ENCODE results near the gene BLOC1S5. TPM values are rescaled to one million over a fixed set of nuclear protein-coding genes. Genes with fewer than 3 reads are reported as not detected.

The BLOC1S5 gene, protein sequence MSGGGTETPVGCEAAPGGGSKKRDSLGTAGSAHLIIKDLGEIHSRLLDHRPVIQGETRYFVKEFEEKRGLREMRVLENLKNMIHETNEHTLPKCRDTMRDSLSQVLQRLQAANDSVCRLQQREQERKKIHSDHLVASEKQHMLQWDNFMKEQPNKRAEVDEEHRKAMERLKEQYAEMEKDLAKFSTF
- total RNA-seq = 10 to 100 TPM; 21.5 to 21.6 TPM

DNA sequence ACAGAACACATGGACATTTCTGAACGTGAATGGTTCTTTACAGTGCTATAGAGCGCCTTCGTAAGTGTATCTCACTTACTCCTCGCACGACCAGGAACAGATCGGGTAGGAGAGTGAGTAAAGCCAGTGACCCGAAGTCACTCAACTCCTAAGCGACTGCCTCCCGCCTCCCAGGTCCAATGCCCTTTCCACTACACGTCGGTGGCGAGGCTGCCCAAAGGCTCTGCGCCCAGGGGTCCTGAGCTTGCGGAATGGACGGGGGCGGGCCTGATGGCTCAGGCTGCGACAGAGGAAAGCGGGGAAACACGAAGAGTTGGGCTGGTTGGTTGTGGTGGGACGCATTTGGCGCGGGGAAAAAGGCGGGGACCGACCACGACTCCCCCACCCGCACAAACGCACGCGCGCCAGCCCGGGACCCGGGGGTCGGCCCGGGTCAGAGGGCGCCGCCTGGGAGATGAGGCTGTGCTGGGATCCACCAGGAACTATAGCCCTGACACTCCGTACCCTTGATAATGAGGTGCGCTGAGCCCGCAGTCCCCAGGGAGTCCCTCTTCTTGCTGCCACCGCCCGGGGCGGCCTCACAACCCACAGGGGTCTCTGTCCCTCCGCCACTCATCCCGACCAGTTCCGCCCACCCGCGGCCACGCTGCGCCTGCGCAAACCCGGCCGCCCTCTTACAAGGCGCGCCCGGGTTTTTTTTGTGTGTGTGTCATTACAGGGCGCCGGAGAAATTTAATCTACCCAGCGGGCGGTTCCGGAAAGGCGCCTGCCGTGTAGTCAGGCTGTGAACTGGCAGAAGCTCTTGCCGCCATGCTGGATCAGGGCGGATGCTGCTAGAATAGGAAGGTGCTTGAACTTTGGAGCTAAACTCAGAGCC is at the start of gene BLOC1S5:
BLOC1S5 (minus strand) TSS at position 629 of the 877 bp plus-strand sequence; CDS start at position 616, 13 bp downstream.
- DNase-seq = peak; percentile 98
- ChIA-PET CTCF (interaction anchor here (1.0 to 1.7 kb wide), 4 partner anchors 15 to 341 kb away, joined by 3 to 6 read pairs (median 4); partner anchors contain the start of gene EEF1E1), POLR2A (interaction anchor here (0.6 to 4.0 kb wide), 6 partner anchors 15 to 153 kb away, joined by 3 to 35 read pairs (median 4); partner anchors contain the start of gene EEF1E1)
- peak; percentile 97 for ATAC-seq
- Mint-ChIP-seq H3K27ac (peak within 1 kb of the TSS; percentile 96), H3K36me3 (ENCODE audit: low read depth) (peaks cover 18% of the 10 kb centered on the region), H3K9me3 (ENCODE audit: insufficient read depth) (no peaks in the 10 kb centered on the region), H3K4me3 (peak within 1 kb of the TSS; percentile 93), H3K4me1 (ENCODE audit: low read depth) (peaks cover 29% of the 10 kb centered on the region), H3K27me3 (ENCODE audit: low read depth) (no peaks in the 10 kb centered on the region)

GRCh38 chr6:8113131-8113654 is 49.0 kb upstream of the BLOC1S5 start:
- Mint-ChIP-seq H3K4me1 (ENCODE audit: low read depth) (no peaks in the 10 kb centered on the region), H3K36me3 (ENCODE audit: low read depth) (no peaks in the 10 kb centered on the region), H3K27me3 (ENCODE audit: low read depth) (peaks cover 13% of the 10 kb centered on the region), H3K9me3 (ENCODE audit: insufficient read depth) (no peaks in the 10 kb centered on the region), H3K27ac (no peak overlapping the region), H3K4me3 (no peak overlapping the region)
- no peak for ATAC-seq
- DNase-seq = no peak
- ChIA-PET POLR2A (interaction anchor here (0.7 kb wide), 1 partner anchor 11 kb away, joined by 3 read pairs; the partner anchor contains the start of gene EEF1E1), CTCF (no interaction called here)

DNA sequence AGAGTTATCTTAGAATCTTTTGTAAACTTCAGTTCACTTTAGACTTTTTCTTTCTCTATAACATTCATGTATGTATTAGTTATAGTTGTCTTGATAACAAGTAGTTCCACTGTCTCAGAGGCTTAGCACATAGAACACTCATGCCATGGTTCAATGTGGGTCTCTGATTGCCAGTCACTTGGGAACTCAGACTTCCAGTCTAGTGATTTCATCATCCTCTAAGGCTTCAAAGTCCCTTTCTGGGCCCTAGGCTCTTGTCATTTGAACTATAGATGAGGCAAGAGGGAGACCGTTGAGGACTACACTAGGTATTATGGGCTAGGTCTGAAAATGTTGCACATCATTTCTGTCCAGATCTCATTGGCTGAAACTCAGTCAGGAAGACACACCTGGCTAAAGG is 46.5 kb upstream of the BLOC1S5 start:
- ATAC-seq = no peak
- Mint-ChIP-seq H3K27me3 (ENCODE audit: low read depth) (peaks cover 23% of the 10 kb centered on the region), H3K36me3 (ENCODE audit: low read depth) (no peaks in the 10 kb centered on the region), H3K9me3 (ENCODE audit: insufficient read depth) (no peaks in the 10 kb centered on the region), H3K4me1 (ENCODE audit: low read depth) (no peaks in the 10 kb centered on the region), H3K27ac (no peak overlapping the region), H3K4me3 (no peak overlapping the region)
- POLR2A ChIA-PET = no interaction called here
- CTCF ChIA-PET = no interaction called here
- no peak for DNase-seq

DNA sequence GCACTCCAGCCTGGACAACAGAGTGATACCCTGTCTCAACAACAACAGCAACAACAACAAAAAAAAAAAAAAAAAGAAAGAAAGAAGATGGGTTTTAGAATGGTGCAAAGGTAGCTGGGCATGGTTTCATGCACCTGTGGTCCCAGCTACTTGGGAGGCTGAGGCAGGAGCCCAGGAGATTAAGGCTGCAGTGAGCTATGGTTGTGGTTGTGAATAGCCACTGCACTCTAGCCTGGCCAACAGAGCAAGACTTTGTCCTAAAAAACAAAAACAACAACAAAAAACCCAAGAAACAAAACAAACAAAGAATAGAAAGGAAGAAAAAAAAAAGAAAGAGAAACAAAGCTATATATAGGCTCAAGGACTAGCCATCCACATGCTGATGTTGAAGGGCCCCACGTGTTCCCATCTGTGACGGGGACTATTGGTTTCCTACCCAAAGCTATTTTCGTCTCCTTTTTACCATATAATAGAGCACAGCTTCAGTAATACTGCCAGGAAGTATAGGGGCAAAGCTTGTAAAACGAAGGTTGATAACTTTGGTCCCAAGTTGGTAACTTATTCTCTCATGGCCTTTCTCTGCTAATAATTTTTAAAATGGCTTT is 46.0 kb upstream of the BLOC1S5 start:
- Mint-ChIP-seq H3K4me1 (ENCODE audit: low read depth) (no peaks in the 10 kb centered on the region), H3K36me3 (ENCODE audit: low read depth) (no peaks in the 10 kb centered on the region), H3K27me3 (ENCODE audit: low read depth) (peaks cover 23% of the 10 kb centered on the region), H3K4me3 (no peak overlapping the region), H3K27ac (no peak overlapping the region), H3K9me3 (ENCODE audit: insufficient read depth) (no peaks in the 10 kb centered on the region)
- ATAC-seq (no peak), DNase-seq (no peak)
- POLR2A ChIA-PET = no interaction called here
- CTCF ChIA-PET = no interaction called here

DNA sequence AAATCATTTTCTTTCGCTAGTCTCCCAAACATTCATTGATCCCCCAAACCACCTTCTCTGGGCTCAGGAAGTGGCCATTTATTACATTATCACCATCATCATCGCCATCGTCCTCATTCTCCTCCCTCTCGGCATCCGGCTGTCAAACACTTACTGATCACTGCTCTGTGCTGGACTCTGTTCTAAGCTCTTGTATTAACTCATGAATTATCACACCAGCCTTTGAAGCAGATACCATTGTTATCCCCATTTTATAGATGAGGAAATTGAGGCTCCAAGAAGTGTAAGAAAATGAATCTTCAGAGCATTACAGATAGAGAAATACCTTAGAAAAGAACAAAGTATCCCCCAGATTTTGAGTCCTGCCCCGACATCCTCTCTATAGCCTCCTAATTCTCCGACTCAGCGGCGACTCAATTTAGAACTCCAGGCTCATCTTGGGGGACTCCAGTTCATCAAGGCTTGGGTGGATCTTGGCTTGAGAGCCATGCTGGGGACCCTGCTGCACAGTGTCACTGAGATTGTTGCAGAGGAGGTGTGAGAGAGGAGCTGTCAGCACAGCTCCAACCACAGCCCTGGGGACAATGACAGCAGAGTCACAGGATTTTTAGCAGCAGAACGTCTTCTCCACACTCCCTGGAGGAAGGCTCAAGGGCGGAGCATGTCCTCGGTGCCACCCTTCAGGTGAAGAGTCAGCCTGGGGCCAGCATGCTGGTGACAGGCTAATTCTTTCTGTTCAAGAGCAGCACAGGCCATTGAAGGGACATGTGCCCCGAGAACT is 44.8 kb upstream of the BLOC1S5 start:
- ChIA-PET POLR2A (no interaction called here), CTCF (no interaction called here)
- H3K9me3 Mint-ChIP-seq (ENCODE audit: insufficient read depth) = no peaks in the 10 kb centered on the region
- no peak for DNase-seq
- ATAC-seq = no peak
- H3K4me1 Mint-ChIP-seq (ENCODE audit: low read depth) = no peaks in the 10 kb centered on the region
- no peaks in the 10 kb centered on the region for H3K36me3 Mint-ChIP-seq (ENCODE audit: low read depth)
- H3K27ac Mint-ChIP-seq = no peak overlapping the region
- no peak overlapping the region for H3K4me3 Mint-ChIP-seq
- H3K27me3 Mint-ChIP-seq (ENCODE audit: low read depth) = peaks cover 26% of the 10 kb centered on the region

GRCh38 chr6:8108031-8108660 is 44.0 kb upstream of the BLOC1S5 start:
- Mint-ChIP-seq H3K27me3 (ENCODE audit: low read depth) (peaks cover 26% of the 10 kb centered on the region), H3K9me3 (ENCODE audit: insufficient read depth) (no peaks in the 10 kb centered on the region), H3K27ac (no peak overlapping the region), H3K4me3 (no peak overlapping the region), H3K4me1 (ENCODE audit: low read depth) (no peaks in the 10 kb centered on the region), H3K36me3 (ENCODE audit: low read depth) (no peaks in the 10 kb centered on the region)
- no peak for ATAC-seq
- ChIA-PET POLR2A (no interaction called here), CTCF (no interaction called here)
- DNase-seq = no peak

GRCh38 chr6:8105791-8106190 is 41.6 kb upstream of the BLOC1S5 start:
- ATAC-seq (no peak), DNase-seq (no peak)
- no peak overlapping the region for H3K4me3 Mint-ChIP-seq
- peaks cover 16% of the 10 kb centered on the region for H3K27me3 Mint-ChIP-seq (ENCODE audit: low read depth)
- no peak overlapping the region for H3K27ac Mint-ChIP-seq
- peaks cover 3% of the 10 kb centered on the region for H3K9me3 Mint-ChIP-seq (ENCODE audit: insufficient read depth)
- CTCF ChIA-PET = no interaction called here
- peaks cover 11% of the 10 kb centered on the region for H3K4me1 Mint-ChIP-seq (ENCODE audit: low read depth)
- peaks cover 4% of the 10 kb centered on the region for H3K36me3 Mint-ChIP-seq (ENCODE audit: low read depth)
- POLR2A ChIA-PET = no interaction called here

GRCh38 chr6:8103726-8104125 is 39.5 kb upstream of the BLOC1S5 start:
- Mint-ChIP-seq H3K4me3 (no peak overlapping the region), H3K27me3 (ENCODE audit: low read depth) (peaks cover 15% of the 10 kb centered on the region), H3K4me1 (ENCODE audit: low read depth) (peaks cover 26% of the 10 kb centered on the region), H3K27ac (no peak overlapping the region), H3K36me3 (ENCODE audit: low read depth) (peaks cover 11% of the 10 kb centered on the region), H3K9me3 (ENCODE audit: insufficient read depth) (peaks cover 3% of the 10 kb centered on the region)
- ATAC-seq (no peak), DNase-seq (no peak)
- CTCF ChIA-PET = no interaction called here
- POLR2A ChIA-PET = no interaction called here

GRCh38 chr6:8102122-8102958 is 38.2 kb upstream of the BLOC1S5 start, which contains the start of gene EEF1E1:
EEF1E1 (minus strand) TSS chr6:8102548; CDS start chr6:8102521, 27 bp downstream.
- DNase-seq = peak; percentile 98
- peaks cover 12% of the 10 kb centered on the region for H3K27me3 Mint-ChIP-seq (ENCODE audit: low read depth)
- peak within 1 kb of the TSS; percentile 92 for H3K4me3 Mint-ChIP-seq
- POLR2A ChIA-PET = interaction anchor here (0.5 to 2.1 kb wide), 10 partner anchors 9 to 1839 kb away, joined by 3 to 35 read pairs (median 4); partner anchors contain the start of genes BLOC1S5 and BMP6
- peaks cover 3% of the 10 kb centered on the region for H3K9me3 Mint-ChIP-seq (ENCODE audit: insufficient read depth)
- CTCF ChIA-PET = interaction anchor here (0.5 to 2.2 kb wide), 7 partner anchors 13 to 380 kb away, joined by 3 to 10 read pairs (median 3); partner anchors contain the start of gene BLOC1S5
- H3K36me3 Mint-ChIP-seq (ENCODE audit: low read depth) = peaks cover 11% of the 10 kb centered on the region
- H3K4me1 Mint-ChIP-seq (ENCODE audit: low read depth) = peaks cover 29% of the 10 kb centered on the region
- H3K27ac Mint-ChIP-seq = peak within 1 kb of the TSS; percentile 94
- peak; percentile 98 for ATAC-seq

- Mint-ChIP-seq H3K4me3 (peak overlapping the region; percentile 36), H3K4me1 (ENCODE audit: low read depth) (peaks cover 31% of the 10 kb centered on the region), H3K27me3 (ENCODE audit: low read depth) (peaks cover 3% of the 10 kb centered on the region), H3K27ac (no peak overlapping the region), H3K36me3 (ENCODE audit: low read depth) (peaks cover 27% of the 10 kb centered on the region), H3K9me3 (ENCODE audit: insufficient read depth) (peaks cover 3% of the 10 kb centered on the region)
- DNase-seq (no peak), ATAC-seq (no peak)
- POLR2A ChIA-PET = interaction anchor here (2.0 kb wide), 1 partner anchor 36 kb away, joined by 10 read pairs; the partner anchor contains the start of gene BLOC1S5
- CTCF ChIA-PET = no interaction called here
These were observed 36.1 kb upstream of the BLOC1S5 start for GRCh38 chr6:8100159-8100854.

Measured in activated CD8-positive, alpha-beta T cell treated with anti-CD3 and anti-CD28 coated beads, Interleukin-2, amount 10 ng/mL, durations not matched to agents 7 days and 5 days (primary cell).